NB4 (cell line): ENCODE results near the gene RBMS3.
A peak's percentile ranks its signal among the peaks of the same experiment; 100 is the strongest.

Experiments
- DNase-seq: peaks from one replicate; pipeline ENCODE4 v3.0.0; 2010; ENCODE audit warnings: low read depth
- H3K4me3 ChIP-seq: one replicate; pipeline ENCODE4 v1.5.1; 2011; ENCODE audit warnings: mild to moderate bottlenecking, low read depth, low read length, moderate library complexity
- MYC ChIP-seq: IDR thresholded peaks from 2 replicates; pipeline ENCODE4 v1.6.1; 2011; ENCODE audit warnings: low read depth, low read length
- POLR2A ChIP-seq: IDR thresholded peaks from 2 replicates; pipeline ENCODE4 v1.6.1; 2011; ENCODE audit warnings: mild to moderate bottlenecking; ENCODE audit not compliant: insufficient read length; ENCODE audit errors: extremely low read depth
- TF ChIP-seq, protein P1 (sequence below): IDR thresholded peaks from one replicate; pipeline ENCODE4 v1.5.1; 2012; ENCODE audit warnings: low read depth, low read length
- TF ChIP-seq, protein P2 (sequence below): IDR thresholded peaks from 2 replicates; pipeline ENCODE4 v1.6.1; 2011; ENCODE audit warnings: low read depth, low read length

Gene RBMS3

DNA sequence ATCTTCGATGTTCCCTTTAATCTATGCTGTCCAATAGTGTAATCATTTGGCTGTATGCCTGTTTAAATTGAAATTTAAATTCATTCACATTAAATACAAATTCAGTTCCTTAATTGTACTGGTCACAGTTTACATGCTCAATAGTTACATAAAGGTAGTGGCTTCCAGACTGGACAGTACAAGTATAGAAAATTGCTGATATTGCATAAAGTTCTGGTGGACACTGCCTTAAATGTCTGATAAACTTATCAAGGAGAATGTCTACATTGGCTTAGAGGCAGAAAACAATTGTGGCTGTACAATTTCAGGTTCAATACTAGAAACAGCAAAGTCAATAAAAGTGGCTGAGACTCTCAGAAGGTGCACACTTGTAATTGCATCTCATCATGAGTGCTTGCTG is 365.2 kb downstream of the RBMS3 start:
- DNase-seq, result no peak
- TF ChIP-seq, protein P1, sequence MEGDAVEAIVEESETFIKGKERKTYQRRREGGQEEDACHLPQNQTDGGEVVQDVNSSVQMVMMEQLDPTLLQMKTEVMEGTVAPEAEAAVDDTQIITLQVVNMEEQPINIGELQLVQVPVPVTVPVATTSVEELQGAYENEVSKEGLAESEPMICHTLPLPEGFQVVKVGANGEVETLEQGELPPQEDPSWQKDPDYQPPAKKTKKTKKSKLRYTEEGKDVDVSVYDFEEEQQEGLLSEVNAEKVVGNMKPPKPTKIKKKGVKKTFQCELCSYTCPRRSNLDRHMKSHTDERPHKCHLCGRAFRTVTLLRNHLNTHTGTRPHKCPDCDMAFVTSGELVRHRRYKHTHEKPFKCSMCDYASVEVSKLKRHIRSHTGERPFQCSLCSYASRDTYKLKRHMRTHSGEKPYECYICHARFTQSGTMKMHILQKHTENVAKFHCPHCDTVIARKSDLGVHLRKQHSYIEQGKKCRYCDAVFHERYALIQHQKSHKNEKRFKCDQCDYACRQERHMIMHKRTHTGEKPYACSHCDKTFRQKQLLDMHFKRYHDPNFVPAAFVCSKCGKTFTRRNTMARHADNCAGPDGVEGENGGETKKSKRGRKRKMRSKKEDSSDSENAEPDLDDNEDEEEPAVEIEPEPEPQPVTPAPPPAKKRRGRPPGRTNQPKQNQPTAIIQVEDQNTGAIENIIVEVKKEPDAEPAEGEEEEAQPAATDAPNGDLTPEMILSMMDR, result no peak
- TF ChIP-seq POLR2A (no peak), MYC (no peak)
- TF ChIP-seq, protein P2, sequence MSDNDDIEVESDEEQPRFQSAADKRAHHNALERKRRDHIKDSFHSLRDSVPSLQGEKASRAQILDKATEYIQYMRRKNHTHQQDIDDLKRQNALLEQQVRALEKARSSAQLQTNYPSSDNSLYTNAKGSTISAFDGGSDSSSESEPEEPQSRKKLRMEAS, result no peak
- no peak overlapping the region for H3K4me3 ChIP-seq

DNA sequence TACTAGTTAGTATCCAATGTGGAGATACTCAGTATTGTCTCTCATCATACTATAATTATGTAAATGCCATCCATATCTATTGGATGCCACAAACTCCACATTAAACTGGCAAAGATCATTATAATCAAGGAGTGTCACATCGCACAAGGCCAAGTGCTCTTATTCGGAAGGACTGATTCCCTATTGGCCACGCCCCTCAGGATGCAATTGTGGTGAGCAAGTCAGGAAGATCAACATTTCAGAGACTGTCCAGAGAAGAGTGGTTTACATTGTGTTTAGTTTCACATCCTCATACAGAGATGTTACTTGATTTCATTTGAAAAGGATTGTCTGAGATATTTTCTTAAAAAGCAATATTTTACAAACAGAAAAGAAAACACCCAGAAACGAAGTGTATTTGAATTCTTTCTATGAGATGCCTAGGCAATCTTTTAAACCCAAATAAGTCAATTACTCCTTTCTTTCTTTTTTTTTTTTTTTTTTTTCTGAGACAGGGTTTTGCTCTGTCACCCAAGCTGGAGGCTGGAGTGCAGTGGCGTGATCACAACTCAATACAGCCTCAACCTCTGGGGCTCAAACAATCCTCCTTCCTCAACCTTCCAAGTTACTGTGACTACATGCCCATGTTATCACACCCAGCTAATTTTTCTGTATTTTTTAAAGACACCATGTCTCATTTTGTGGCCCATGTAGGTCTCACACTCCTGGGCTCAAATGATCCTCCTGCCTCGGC is 369.1 kb downstream of the RBMS3 start:
- TF ChIP-seq POLR2A (no peak), MYC (no peak)
- TF ChIP-seq, protein P1, result no peak
- TF ChIP-seq, protein P2, result no peak
- DNase-seq, result peak; percentile 12
- H3K4me3 ChIP-seq, result no peak overlapping the region

DNA sequence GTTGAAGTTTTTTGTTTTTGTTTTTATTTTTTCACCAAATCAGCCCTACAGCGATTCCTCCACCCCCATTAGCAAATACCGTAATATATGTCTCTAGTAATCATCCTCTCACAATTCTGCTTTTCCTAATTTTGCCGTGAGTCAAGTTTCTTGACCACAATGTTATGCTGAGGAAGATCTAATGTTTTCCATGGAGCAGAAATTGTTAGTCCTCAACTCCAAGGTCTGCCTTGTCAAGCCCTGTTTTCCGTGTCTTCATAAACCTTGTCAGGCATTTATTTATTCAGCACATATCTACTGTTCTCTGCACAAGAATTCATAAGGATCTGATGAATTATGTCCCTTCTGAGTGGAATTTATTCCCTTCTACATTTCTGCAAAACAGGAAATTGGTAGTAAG is 372.8 kb downstream of the RBMS3 start:
- no peak for DNase-seq
- TF ChIP-seq POLR2A (no peak), MYC (no peak)
- TF ChIP-seq, protein P1, result no peak
- TF ChIP-seq, protein P2, result no peak
- no peak overlapping the region for H3K4me3 ChIP-seq

DNA sequence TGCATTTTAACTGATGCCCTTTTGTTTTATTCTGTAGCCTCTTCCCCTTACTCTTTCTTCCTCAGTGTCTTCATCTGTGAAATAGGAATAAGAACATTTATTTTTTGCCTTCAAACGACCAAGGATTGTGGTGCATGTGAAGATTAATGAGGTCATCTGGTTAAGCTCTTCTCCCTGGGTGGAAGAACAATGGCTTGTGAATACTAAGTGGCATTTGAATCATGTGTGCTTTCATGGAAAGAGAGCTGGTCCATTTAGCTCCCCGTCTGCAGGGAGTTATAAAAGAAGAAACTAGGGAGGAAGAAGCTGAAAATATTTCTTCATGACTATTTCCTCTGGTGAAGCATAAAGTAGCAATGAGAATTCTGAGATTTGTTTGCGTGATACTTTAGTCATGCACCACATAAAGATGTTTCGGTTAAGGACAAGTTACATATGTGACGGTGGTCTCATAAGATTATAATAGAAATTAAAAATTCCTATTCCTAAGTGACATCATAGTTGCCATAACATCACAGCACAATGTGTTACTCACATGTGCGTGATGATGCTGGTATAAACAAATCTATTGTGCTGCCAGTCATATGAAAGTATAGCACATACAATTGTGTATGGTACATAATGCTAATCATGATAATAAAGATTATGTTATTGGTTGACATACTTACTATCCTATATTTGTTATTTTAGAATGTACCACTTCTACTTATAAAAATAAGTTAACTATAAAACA is 374.3 kb downstream of the RBMS3 start:
- TF ChIP-seq MYC (no peak), POLR2A (no peak)
- TF ChIP-seq, protein P1, result no peak
- TF ChIP-seq, protein P2, result no peak
- no peak for DNase-seq
- H3K4me3 ChIP-seq, result no peak overlapping the region

DNA sequence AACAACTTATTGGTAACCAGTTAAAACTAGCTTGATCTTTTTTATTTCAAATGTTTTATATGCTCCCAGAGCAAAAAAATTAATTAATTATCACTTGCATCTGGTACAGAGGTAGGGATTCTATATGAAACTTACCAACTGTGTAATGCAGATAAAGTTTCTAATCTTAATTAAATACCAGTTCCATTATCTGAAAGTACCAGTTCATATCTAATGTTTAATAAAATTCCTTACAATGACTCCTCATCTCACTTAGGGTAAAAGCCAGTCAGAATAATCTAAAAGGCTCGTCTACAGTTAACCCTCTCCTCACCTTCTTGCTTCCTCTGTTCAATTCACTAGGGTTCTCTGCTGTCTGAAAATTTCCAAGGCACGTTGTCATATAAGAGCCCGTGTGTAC is 384.8 kb downstream of the RBMS3 start:
- no peak overlapping the region for H3K4me3 ChIP-seq
- TF ChIP-seq, protein P1, result no peak
- TF ChIP-seq, protein P2, result no peak
- DNase-seq, result no peak
